ENCODE measurements around the gene MYBPHL. TPM values are rescaled to one million over a fixed set of nuclear protein-coding genes. Genes with fewer than 3 reads are reported as not detected.

The MYBPHL gene
- total and polyA plus RNA-seq, 2 of the 13 experiments (the other 11 are each of a cell fraction or from before 2014, with no cell fraction given), result 3.7 to 3.8 TPM

DNA sequence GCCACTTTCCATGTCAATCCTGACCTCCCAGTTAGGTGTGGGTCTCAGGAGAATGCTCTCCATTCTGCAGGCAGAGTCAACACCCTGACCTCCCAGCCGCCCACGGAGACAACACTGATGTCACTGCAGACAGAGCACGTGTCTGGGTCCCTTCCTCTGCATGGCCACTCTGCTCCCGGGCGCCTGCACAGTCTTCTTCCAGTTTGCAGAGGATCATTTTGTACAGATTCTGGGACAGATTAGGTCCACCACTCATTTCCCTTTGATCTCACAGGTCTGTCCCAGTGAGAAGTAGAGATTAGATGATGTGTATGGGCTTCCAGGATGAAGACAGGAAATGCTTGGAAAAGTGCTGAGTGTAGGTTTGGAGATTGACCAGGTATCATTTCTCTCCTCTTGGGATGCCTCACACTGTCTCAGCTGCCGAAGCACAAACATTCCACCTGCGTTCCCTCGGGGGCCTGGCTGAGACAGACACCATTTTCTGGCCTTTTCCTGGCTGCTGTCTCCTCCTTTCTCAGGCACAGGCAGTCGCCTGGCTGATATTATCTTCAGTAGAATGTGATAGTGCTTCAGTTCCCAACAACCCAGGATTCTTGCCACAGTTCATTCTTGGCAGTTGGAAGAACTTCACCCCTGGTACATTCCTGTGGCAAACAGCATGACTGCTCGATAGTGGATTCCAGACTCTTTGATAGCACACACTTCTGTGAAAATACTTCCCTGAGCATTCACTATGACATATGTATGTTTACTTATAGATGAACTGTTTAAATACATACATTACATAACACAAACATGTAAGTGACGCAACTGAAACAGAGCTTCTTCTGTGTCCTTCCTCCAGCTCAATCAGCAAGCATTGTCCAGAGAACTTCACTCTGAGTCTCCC is 7.9 kb downstream of the MYBPHL start (continued):
- TF ChIP-seq, protein P1, sequence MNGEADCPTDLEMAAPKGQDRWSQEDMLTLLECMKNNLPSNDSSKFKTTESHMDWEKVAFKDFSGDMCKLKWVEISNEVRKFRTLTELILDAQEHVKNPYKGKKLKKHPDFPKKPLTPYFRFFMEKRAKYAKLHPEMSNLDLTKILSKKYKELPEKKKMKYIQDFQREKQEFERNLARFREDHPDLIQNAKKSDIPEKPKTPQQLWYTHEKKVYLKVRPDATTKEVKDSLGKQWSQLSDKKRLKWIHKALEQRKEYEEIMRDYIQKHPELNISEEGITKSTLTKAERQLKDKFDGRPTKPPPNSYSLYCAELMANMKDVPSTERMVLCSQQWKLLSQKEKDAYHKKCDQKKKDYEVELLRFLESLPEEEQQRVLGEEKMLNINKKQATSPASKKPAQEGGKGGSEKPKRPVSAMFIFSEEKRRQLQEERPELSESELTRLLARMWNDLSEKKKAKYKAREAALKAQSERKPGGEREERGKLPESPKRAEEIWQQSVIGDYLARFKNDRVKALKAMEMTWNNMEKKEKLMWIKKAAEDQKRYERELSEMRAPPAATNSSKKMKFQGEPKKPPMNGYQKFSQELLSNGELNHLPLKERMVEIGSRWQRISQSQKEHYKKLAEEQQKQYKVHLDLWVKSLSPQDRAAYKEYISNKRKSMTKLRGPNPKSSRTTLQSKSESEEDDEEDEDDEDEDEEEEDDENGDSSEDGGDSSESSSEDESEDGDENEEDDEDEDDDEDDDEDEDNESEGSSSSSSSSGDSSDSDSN (CRISPR knock-in tag; IDR thresholded peaks at IDR 0.05), result peak; percentile 2; the same call in 1 of the 2 replicates
- TF ChIP-seq HIVEP1 (CRISPR knock-in tag; IDR thresholded peaks at IDR 0.05) (no peak), ZFYVE20 (CRISPR knock-in tag; IDR thresholded peaks at IDR 0.05; ENCODE audit: borderline replicate concordance, low read depth) (no peak), FOXK2 (IDR thresholded peaks at IDR 0.05) (peak; percentile 66), ZFP36L1 (CRISPR knock-in tag; IDR thresholded peaks at IDR 0.05) (peak; percentile 46; the same call in 1 of the 2 replicates), ZNF263 (CRISPR knock-in tag; IDR thresholded peaks at IDR 0.05) (peak; percentile 67; the same call in 1 of the 2 replicates), MED1 (CRISPR knock-in tag; IDR thresholded peaks at IDR 0.05) (peak; percentile 89), KAT8 (CRISPR knock-in tag; IDR thresholded peaks at IDR 0.05) (peak; percentile 25), MYC (CRISPR knock-in tag; IDR thresholded peaks at IDR 0.05; ENCODE audit: borderline replicate concordance) (peak; percentile 93), TCF7L2 (IDR thresholded peaks at IDR 0.05; ENCODE audit: low read depth, low read length) (no peak), RELA (CRISPR knock-in tag; IDR thresholded peaks at IDR 0.05) (no peak), EHMT2 (IDR thresholded peaks at IDR 0.05; ENCODE audit: borderline replicate concordance, low read depth, low read length) (0 out of 2 replicates have a peak, but pooled peaks have one; percentile 61), POLR2AphosphoS2 (IDR thresholded peaks at IDR 0.05; ENCODE audit: low read depth, low read length) (no peak), PHF8 (CRISPR knock-in tag; IDR thresholded peaks at IDR 0.05) (no peak)
- TF ChIP-seq, protein P2, sequence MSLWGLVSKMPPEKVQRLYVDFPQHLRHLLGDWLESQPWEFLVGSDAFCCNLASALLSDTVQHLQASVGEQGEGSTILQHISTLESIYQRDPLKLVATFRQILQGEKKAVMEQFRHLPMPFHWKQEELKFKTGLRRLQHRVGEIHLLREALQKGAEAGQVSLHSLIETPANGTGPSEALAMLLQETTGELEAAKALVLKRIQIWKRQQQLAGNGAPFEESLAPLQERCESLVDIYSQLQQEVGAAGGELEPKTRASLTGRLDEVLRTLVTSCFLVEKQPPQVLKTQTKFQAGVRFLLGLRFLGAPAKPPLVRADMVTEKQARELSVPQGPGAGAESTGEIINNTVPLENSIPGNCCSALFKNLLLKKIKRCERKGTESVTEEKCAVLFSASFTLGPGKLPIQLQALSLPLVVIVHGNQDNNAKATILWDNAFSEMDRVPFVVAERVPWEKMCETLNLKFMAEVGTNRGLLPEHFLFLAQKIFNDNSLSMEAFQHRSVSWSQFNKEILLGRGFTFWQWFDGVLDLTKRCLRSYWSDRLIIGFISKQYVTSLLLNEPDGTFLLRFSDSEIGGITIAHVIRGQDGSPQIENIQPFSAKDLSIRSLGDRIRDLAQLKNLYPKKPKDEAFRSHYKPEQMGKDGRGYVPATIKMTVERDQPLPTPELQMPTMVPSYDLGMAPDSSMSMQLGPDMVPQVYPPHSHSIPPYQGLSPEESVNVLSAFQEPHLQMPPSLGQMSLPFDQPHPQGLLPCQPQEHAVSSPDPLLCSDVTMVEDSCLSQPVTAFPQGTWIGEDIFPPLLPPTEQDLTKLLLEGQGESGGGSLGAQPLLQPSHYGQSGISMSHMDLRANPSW (CRISPR knock-in tag; IDR thresholded peaks at IDR 0.05; ENCODE audit: borderline replicate concordance), result peak; percentile 85; the same call in 1 of the 2 replicates
- TF ChIP-seq, protein P3, sequence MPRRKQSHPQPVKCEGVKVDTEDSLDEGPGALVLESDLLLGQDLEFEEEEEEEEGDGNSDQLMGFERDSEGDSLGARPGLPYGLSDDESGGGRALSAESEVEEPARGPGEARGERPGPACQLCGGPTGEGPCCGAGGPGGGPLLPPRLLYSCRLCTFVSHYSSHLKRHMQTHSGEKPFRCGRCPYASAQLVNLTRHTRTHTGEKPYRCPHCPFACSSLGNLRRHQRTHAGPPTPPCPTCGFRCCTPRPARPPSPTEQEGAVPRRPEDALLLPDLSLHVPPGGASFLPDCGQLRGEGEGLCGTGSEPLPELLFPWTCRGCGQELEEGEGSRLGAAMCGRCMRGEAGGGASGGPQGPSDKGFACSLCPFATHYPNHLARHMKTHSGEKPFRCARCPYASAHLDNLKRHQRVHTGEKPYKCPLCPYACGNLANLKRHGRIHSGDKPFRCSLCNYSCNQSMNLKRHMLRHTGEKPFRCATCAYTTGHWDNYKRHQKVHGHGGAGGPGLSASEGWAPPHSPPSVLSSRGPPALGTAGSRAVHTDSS (CRISPR knock-in tag; conservative IDR thresholded peaks at IDR 0.05), result no peak
- TF ChIP-seq, protein P4, sequence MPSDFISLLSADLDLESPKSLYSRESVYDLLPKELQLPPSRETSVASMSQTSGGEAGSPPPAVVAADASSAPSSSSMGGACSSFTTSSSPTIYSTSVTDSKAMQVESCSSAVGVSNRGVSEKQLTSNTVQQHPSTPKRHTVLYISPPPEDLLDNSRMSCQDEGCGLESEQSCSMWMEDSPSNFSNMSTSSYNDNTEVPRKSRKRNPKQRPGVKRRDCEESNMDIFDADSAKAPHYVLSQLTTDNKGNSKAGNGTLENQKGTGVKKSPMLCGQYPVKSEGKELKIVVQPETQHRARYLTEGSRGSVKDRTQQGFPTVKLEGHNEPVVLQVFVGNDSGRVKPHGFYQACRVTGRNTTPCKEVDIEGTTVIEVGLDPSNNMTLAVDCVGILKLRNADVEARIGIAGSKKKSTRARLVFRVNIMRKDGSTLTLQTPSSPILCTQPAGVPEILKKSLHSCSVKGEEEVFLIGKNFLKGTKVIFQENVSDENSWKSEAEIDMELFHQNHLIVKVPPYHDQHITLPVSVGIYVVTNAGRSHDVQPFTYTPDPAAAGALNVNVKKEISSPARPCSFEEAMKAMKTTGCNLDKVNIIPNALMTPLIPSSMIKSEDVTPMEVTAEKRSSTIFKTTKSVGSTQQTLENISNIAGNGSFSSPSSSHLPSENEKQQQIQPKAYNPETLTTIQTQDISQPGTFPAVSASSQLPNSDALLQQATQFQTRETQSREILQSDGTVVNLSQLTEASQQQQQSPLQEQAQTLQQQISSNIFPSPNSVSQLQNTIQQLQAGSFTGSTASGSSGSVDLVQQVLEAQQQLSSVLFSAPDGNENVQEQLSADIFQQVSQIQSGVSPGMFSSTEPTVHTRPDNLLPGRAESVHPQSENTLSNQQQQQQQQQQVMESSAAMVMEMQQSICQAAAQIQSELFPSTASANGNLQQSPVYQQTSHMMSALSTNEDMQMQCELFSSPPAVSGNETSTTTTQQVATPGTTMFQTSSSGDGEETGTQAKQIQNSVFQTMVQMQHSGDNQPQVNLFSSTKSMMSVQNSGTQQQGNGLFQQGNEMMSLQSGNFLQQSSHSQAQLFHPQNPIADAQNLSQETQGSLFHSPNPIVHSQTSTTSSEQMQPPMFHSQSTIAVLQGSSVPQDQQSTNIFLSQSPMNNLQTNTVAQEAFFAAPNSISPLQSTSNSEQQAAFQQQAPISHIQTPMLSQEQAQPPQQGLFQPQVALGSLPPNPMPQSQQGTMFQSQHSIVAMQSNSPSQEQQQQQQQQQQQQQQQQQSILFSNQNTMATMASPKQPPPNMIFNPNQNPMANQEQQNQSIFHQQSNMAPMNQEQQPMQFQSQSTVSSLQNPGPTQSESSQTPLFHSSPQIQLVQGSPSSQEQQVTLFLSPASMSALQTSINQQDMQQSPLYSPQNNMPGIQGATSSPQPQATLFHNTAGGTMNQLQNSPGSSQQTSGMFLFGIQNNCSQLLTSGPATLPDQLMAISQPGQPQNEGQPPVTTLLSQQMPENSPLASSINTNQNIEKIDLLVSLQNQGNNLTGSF (CRISPR knock-in tag; IDR thresholded peaks at IDR 0.05), result no peak
